Left kidney (tissue), 2 donors: Measurements from ENCODE around the gene AQP3. TPM values are rescaled to one million over a fixed set of nuclear protein-coding genes. Genes with fewer than 3 reads are reported as not detected.
"Not testable (repeated sequence)": the region's sequence is repeated elsewhere in the genome, so short reads cannot be mapped to it uniquely, and the experiment has no call there.

Source experiments
- DNase-seq: peaks from one replicate; pipeline ENCODE4 v3.0.0-alpha.2; 2013
- polyA plus RNA-seq: library from polyadenylated mRNA; unstranded; fragments of 120-200 nt; gene quantifications from one replicate; pipeline ENCODE4 v1.2.1, GENCODE V29; 2013; ENCODE audit not compliant: insufficient read length

The AQP3 gene
- polyA plus RNA-seq, 1 donor: 30.7 TPM

GRCh38 chr9:33416996-33417395, 30.4 kb downstream of the AQP3 start:
- DNase-seq: no peak

DNA sequence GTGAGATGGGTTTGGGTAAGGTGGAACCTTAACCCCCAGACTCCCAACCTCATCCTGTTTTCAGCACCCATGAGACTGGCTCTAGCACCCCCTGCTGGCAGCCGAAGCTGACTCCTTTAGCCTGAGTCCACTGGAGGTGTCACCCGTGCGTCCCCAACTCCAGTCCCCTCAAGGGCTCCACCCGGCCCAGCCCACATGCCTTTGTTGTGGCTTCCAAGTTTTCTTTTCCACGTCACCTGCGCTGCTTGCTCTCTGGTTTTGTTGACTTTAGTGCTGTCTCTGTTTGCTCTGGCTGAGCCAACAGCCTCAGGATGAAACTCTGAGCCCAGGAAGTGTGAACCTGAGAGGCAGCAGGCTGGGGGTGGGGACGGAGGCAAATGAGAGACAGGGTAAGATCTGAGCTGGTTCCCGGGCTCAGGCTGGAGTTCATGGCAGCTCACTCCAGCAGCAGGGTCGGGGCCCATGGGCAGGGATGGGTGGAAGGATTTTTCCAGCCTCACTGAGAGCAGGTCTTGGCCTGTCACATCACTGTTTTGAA, 31.8 kb downstream of the AQP3 start:
- DNase-seq: peak; percentile 29

DNA sequence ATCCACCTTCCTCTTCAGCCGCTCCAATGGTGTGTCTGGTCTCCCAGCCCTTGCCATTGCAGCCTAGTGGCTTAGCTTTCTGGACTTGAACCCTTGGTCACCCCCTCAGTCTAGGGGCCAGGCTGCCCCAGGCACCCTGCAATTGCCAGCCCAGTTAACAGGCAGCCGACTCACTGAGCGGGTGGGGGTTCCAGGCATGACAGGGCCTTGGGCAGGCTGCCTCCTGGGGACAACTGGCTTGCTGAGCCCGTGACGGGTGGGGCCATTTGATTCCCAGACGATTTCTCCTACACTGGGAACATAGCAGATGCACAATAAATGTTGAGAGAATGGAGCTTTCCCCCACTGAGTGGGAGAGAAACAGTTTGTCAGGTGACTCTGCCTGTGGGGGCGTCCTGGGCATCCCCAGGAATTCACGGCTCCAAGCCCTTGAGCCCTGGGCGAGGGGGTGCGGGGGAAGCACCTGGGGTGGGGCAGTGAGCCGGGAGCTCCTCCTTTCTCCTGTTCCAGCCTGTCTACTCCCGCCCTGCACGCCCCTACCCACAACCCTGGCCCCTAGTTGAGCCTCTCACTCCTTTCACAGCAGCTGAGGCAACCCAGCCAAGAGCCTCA, 32.4 kb downstream of the AQP3 start:
- no peak for DNase-seq

- no peak for DNase-seq
Measured at GRCh38 chr9:33414268-33414667, 33.1 kb downstream of the AQP3 start.

- DNase-seq: no peak
Measured at GRCh38 chr9:33408087-33408486, 39.3 kb downstream of the AQP3 start.

- DNase-seq: no peak
Measured at GRCh38 chr9:33407061-33407460, 40.3 kb downstream of the AQP3 start.

GRCh38 chr9:33404788-33405362, 42.5 kb downstream of the AQP3 start:
- DNase-seq: no peak

DNA sequence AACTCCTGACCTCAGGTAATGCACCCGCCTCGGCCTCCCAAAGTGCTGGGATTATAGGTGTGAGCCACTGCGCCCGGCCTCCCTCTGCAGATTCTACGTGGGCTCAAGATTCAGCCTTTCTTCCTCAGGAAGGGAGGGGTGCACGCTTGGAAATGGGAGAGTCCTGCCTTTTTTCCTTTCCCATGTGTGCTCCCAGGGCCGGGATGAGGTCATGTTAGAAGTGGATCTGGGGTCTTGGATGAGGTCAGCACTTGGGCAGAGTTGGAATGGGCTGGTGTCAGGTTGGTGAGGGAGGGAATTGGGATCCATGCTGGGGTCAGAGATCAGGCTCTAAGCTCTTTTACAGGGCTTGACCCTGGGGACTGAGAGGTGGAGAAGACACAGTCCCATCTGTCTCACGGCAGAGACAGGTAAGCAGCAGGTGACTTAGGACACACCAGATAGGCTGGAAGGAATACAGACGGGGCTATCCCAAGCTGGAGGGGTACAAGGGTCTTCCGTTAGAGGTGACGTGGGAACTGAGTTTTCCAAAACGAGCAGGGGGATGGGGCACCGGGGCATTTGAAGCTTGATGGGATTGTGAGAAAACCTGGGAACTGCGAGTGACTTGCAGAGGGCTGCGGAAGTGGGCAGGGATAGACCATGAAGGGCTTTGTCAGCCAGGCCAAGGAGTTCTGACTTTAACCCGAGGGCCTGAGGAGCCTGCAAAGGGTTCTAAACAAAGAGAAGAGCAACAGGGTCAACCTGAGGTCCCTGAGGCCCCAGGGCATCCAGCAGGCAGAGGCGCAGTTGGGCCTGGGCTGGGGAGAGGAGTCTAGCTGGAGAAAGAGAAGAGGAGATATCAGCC, 43.2 kb downstream of the AQP3 start:
- DNase-seq: no peak

- not testable (repeated sequence) for DNase-seq
Measured at GRCh38 chr9:33402371-33402770, 45.0 kb downstream of the AQP3 start, which contains the start of gene AQP7. TSS of gene AQP7 (minus strand) at chr9:33402568. CDS start at chr9:33401262, 1,306 bp downstream.

GRCh38 chr9:33401809-33402208, 45.6 kb downstream of the AQP3 start:
- not testable (repeated sequence) for DNase-seq

DNA sequence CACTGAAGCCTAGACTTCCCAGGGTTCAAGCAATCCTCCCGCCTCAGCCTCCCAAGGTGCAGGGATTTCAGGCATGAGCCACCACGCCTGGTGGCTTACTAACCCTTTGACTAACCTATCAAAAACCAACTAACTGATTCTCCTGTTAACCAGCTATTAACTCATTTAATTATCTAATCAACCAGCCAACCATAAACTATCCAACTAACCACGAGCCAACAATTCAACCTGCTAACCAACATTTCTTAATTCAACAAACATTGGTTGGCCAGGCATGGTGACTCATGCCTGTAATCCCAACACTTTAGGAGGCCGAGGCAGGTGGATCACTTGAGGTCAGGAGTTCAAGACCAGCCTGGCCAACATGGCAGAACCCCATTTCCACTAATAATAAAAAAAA, 48.3 kb downstream of the AQP3 start:
- not testable (repeated sequence) for DNase-seq

DNA sequence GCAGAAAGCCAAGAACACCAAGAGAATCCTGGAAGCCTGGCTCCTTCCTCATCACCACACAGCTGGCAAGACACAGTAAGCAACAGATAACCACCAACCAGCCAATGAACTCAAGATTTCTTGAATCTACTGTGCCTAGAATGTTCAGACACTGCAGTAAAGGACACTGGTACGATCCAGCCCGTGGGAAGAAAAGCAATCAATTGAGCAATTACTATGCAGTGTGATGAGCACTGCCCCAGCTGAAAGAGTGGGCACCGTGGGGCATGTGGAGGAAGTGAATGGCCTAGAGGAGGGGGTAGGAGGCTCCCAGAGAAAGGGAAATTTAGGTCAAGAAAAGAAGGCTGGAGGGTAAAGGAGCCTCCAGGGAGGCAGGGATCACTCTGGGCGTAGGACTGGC, 49.6 kb downstream of the AQP3 start:
- DNase-seq: not testable (repeated sequence)

- DNase-seq: not testable (repeated sequence)
Measured at GRCh38 chr9:33395159-33395879, 52.1 kb downstream of the AQP3 start.

DNA sequence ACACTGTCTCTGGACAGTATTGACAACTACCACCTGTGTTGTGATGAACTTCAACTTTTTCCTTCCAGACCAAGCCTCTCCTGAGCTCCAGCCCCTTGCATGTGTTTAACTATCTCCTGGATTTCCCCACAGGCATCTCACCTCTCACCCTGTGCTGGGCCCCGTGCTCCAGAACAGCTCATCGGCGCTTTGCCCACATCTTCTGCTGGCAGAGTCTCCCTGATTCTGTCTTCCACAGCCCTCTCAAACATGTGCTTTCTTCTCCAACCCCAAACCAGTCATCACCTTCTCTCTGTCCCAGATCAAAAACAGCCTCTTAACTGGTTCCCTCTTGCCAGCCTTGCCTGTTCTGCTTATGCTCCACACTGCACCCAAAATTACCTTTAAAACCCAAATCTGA, 53.4 kb downstream of the AQP3 start:
- DNase-seq: not testable (repeated sequence)

DNA sequence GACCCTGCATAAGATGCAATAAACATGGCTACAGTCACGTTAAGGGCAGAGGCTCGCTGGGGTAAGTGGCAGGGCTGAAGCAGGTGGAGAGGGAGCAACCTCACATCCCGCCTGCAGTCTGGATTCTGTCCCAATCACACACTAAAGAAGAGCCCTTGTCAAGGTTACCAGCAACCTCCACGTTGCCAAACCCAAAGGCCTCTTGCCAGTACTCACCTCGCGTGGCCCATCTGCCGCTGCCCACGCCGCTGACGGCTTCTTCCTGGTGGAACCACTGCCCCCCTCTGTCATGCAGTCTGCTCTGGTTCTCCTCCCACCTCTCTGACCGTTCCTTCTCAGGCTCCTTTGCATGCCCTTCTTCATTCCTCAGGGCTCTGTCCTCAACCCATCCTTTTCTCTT, 53.8 kb downstream of the AQP3 start:
- no peak for DNase-seq

DNA sequence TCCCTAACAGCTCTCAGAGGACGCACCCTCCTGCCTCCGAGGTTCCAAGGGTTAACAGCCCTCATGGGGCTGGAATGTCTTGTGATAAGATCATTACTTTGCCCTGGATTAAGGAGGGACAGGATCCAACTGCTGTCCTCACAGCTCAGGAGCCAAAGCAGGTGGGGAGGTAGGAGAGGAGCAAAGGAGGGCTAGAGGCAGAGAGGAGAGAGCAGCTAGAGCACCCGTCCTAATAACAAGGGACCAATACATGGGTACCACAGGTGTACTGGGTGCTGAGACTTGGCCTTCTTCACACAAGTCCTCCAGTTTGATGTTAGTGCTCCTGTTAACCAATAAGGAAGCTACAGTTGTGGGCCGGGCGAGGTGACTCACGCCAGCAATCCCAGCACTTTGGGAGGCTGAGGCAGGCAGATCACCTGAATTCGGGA, 54.8 kb downstream of the AQP3 start:
- not testable (repeated sequence) for DNase-seq

Other genes with a start within 250 kb of the AQP3 start
- not detected for gene SPINK4, start 207.4 kb downstream of the AQP3 start, polyA plus RNA-seq
- 71.6 TPM for gene BAG1, start 182.9 kb downstream of the AQP3 start, polyA plus RNA-seq
- 115 TPM for gene CHMP5, start 182.5 kb downstream of the AQP3 start, polyA plus RNA-seq
- gene NFX1, start 157.1 kb downstream of the AQP3 start, polyA plus RNA-seq: 41.0 TPM
- gene AQP7, start 45.0 kb downstream of the AQP3 start, polyA plus RNA-seq: 24.4 TPM
- 26.0 TPM for gene NOL6, start 26.3 kb upstream of the AQP3 start, polyA plus RNA-seq
- gene ANKRD18B, start 76.7 kb upstream of the AQP3 start, polyA plus RNA-seq: 0.86 TPM